ENCODE measurements around the gene ATG16L2.

- TF ChIP-seq CTCF (IDR thresholded peaks at IDR 0.05; ENCODE audit: insufficient read depth, low read length, poor library complexity, severe bottlenecking) (no peak), EZH2phosphoT487 (conservative IDR thresholded peaks at IDR 0.05; ENCODE audit: low read length) (no peak)
These were observed 27.2 kb downstream of the ATG16L2 start for GRCh38 chr11:72841397-72841796.
